Adrenal gland (tissue), 12 donors: ENCODE results near the gene CCDC15. TPM values are rescaled to one million over a fixed set of nuclear protein-coding genes. Genes with fewer than 3 reads are reported as not detected.
"Not testable (repeated sequence)": the region's sequence is repeated elsewhere in the genome, so short reads cannot be mapped to it uniquely, and the experiment has no call there.

Source experiments
- DNase-seq, 7 donors: peaks; one replicate each; pipeline ENCODE4 v3.0.0-alpha.2; 2019 to 2020
- H3K27ac ChIP-seq, 5 donors: fragments of 200-600 bp; sonication (generic) in 4 of 5; 1 replicate in 3 of 5; 2 replicates in 2 of 5; pipeline versions ENCODE4 v1.5.1 to v1.8.0; 2016 to 2020; ENCODE audit warnings: mild to moderate bottlenecking in 1 of 5
- H3K27me3 ChIP-seq: fragments of 200-600 bp; 2 replicates; pipeline ENCODE4 v1.8.0; 2021
- H3K36me3 ChIP-seq, 2 donors: fragments of 200-600 bp; replicated peaks in 1 of 2; 1 replicate in 1 of 2; 2 replicates in 1 of 2; pipeline versions ENCODE4 v1.5.1 to v1.8.0; 2018 to 2022
- H3K4me1 ChIP-seq, 2 donors: fragments of 200-600 bp; replicated peaks in 1 of 2; 1 replicate in 1 of 2; 2 replicates in 1 of 2; pipeline versions ENCODE4 v1.5.1 to v1.8.0; 2018 to 2021
- H3K4me3 ChIP-seq, 4 donors: fragments of 200-600 bp; sonication (generic) in 3 of 4; one replicate each; pipeline ENCODE4 v1.5.1; 2016 to 2018
- H3K9me3 ChIP-seq, 3 donors: fragments of 200-600 bp; sonication (generic) in 1 of 3; replicated peaks in 1 of 3; 1 replicate in 2 of 3; 2 replicates in 1 of 3; pipeline versions ENCODE4 v1.5.1 to v1.8.0; 2016 to 2021
- CTCF ChIP-seq, 6 experiments: fragments of 450-650 bp in 4 of 6; fragments of 200-600 bp in 2 of 6; sonication (generic) in 1 of 6; IDR thresholded peaks; 1 replicate in 5 of 6; 2 replicates in 1 of 6; pipeline versions ENCODE4 v1.5.1 to v1.8.0; 2016 to 2021; ENCODE audit warnings: antibody characterized with exemption in 6 of 6, mild to moderate bottlenecking in 2 of 6, moderate library complexity in 1 of 6
- POLR2A ChIP-seq, 2 donors: fragments of 450-650 bp; IDR thresholded peaks; one replicate each; pipeline ENCODE4 v1.6.1; 2017; ENCODE audit warnings: antibody characterized with exemption in 2 of 2, mild to moderate bottlenecking in 2 of 2, moderate library complexity in 1 of 2
- WGBS, 4 donors: extraction: QIAGEN DNeasy Blood & Tissue Kit in 2 of 4; methylation state at CpG; one replicate each; pipeline versions ENCODE4 v1.1.5 to v1.1.7; 2013 to 2017; 5-methylcytosine and 5-hydroxymethylcytosine counted together
- intact Hi-C, 2 donors: fragments of 100-400 bp; cut with DNase I; formaldehyde crosslinking; loops; one replicate each; pipeline versions ENCODE4 v1.14.1 to v1.15.0; 2022 to 2023
- polyA plus RNA-seq, 3 donors: library from polyadenylated mRNA; stranded (reverse); fragments of 200-250 nt in 2 of 3; fragments of 350-450 nt in 1 of 3; fragmentation: Illumina TruSeq in 1 of 3; extraction: RNeasy Lipid Tissue Mini Kit (QIAGEN cat#74804) in 1 of 3; gene quantifications; one replicate each; pipeline ENCODE4 v1.2.3, GENCODE V29; 2013 to 2014
- total RNA-seq, 9 donors: library from RNA; depleted of rRNA in 4 of 9; stranded (reverse); fragments of >200 nt in 4 of 9; fragments of 120-200 nt in 1 of 9; fragmentation: NEBNext Ultra II Directional in 1 of 9; extraction: Animal tissue kit (Norgen Biotek cat#: 25700) in 1 of 9; gene quantifications; one replicate each; pipeline versions ENCODE4 v1.1.0 to v1.2.4, GENCODE V29; 2013 to 2023
- donor health status: healthy with polysubstance abuse.
- donor health status: Bipolar disorder and iron deficiency.
- donor health status: DM: yes; HTN: yes; CAD: no.
- donor health status: DM: no; HTN: no; CAD: no.
- donor health status: DM: no; HTN: no; CAD: no.
- donor health status: DM: yes; HTN: yes; CAD: no.

The CCDC15 gene
- total and polyA plus RNA-seq, 12 donors = 0.47 to 4.9 (median 2.0) TPM

DNA sequence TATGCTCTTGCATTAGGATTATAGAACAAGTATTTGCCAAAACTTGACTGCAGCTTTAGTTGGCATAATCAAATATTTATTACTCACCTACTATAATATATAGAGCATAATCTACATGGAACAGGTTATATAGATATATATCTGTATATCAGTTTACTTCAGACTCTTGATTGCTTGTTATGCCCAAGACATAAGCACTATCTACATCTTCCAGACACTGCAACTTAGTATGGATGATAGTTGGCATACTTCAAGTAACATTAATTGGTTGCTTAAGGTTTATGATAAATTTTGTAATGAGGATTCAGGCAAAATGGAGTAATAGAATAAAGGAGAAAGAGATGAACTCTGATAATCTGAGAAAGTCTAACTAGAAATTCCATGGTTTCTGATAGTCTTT lies 1.0 kb downstream of the CCDC15 start:
- Histone ChIP-seq H3K4me1 (peaks cover 5 to 13% of the 10 kb centered on the region in 2 donors), H3K4me3 (no peak overlapping the region), H3K27me3 (no peaks in the 10 kb centered on the region), H3K9me3 (no peaks in the 10 kb centered on the region), H3K27ac (no peak overlapping the region), H3K36me3 (no peaks in the 10 kb centered on the region)
- intact Hi-C loops = loop anchor here in 1 of 2 donors (10.0 kb wide), 2 partner anchors 190 to 390 kb away; no protein-coding TSS in a partner anchor
- TF ChIP-seq POLR2A (IDR thresholded peaks at IDR 0.05) = no peak
- no peak for TF ChIP-seq CTCF (IDR thresholded peaks at IDR 0.05)
- DNase-seq = no peak

- peak in 2 of 7 donors; percentile 6 to 18 for DNase-seq
- TF ChIP-seq CTCF (IDR thresholded peaks at IDR 0.05) (peak; percentile 35 to 93 (median 84)), POLR2A (IDR thresholded peaks at IDR 0.05) (no peak)
- Histone ChIP-seq H3K9me3 (no peaks in the 10 kb centered on the region), H3K4me1 (no peaks in the 10 kb centered on the region), H3K36me3 (no peaks in the 10 kb centered on the region), H3K27ac (no peak overlapping the region), H3K4me3 (no peak overlapping the region), H3K27me3 (no peaks in the 10 kb centered on the region)
- WGBS, 4 donors = 18 to 22% (median 20%) methylated on average over 5 of the region's 5 CpGs
- intact Hi-C loops = loop anchor here in 1 of 2 donors (5.0 to 10.0 kb wide), 3 partner anchors 180 to 443 kb away; no protein-coding TSS in a partner anchor
Measured at GRCh38 chr11:124961972-124962609, 8.1 kb downstream of the CCDC15 start.

- 88 to 96% (median 93%) methylated on average over 11 to 13 of the region's 13 CpGs for WGBS, 4 donors
Measured at GRCh38 chr11:124968197-124968596, 14.2 kb downstream of the CCDC15 start.

GRCh38 chr11:124970925-124971324 lies 16.9 kb downstream of the CCDC15 start:
- Histone ChIP-seq H3K4me3 (no peak overlapping the region), H3K27me3 (no peaks in the 10 kb centered on the region), H3K27ac (no peak overlapping the region), H3K4me1 (no peaks in the 10 kb centered on the region), H3K36me3 (no peaks in the 10 kb centered on the region), H3K9me3 (no peaks in the 10 kb centered on the region)
- DNase-seq = peak in 2 of 7 donors; percentile 16 to 21
- TF ChIP-seq POLR2A (IDR thresholded peaks at IDR 0.05) = no peak
- TF ChIP-seq CTCF (IDR thresholded peaks at IDR 0.05) = peak in 2 of 6 experiments; percentile 17 to 25
- 78 to 92% (median 84%) methylated on average over 2 of the region's 2 CpGs for WGBS, 4 donors
- intact Hi-C loops = no loop called here

More at GRCh38 chr11:124968197-124968596, 14.2 kb downstream of the CCDC15 start:
- H3K4me1 ChIP-seq, H3K27ac ChIP-seq, H3K27me3 ChIP-seq, H3K4me3 ChIP-seq, H3K36me3 ChIP-seq, DNase-seq, H3K9me3 ChIP-seq: not testable (repeated sequence)
- intact Hi-C loops = loop anchor here in 1 of 2 donors (10.0 kb wide), 2 partner anchors 377 to 437 kb away; no protein-coding TSS in a partner anchor

DNA sequence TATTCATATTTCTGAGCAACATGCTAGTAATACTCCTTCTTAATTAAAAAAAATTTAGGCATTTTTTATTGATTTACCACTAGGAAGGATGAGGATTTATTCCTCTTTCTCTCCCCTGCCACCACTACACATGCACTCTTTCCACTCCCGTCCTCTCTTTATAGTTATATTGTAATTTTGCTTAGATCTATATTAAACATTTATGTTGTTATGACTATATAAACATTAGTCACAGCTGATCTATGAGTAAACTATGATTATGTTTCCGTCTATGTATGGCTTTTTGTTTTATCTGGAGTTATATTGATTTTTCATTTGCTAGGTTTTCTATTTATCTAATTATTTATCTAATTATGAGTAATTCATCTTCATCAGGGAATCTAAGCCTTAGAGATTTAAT lies 17.8 kb downstream of the CCDC15 start:
- WGBS, 4 donors = 95 to 100% (median 97%) methylated on average over 2 of the region's 2 CpGs
- no peak overlapping the region for H3K27ac ChIP-seq
- no peak for DNase-seq
- intact Hi-C loops = no loop called here
- no peaks in the 10 kb centered on the region for H3K36me3 ChIP-seq
- no peak for TF ChIP-seq POLR2A (IDR thresholded peaks at IDR 0.05)
- TF ChIP-seq CTCF (IDR thresholded peaks at IDR 0.05) = no peak
- H3K4me3 ChIP-seq = no peak overlapping the region
- no peaks in the 10 kb centered on the region for H3K4me1 ChIP-seq
- no peaks in the 10 kb centered on the region for H3K27me3 ChIP-seq
- H3K9me3 ChIP-seq = no peaks in the 10 kb centered on the region
